ENCODE measurements around the gene AKR1D1. TPM values are rescaled to one million over a fixed set of nuclear protein-coding genes. Genes with fewer than 3 reads are reported as not detected.
"Not testable (repeated sequence)": the region's sequence is repeated elsewhere in the genome, so short reads cannot be mapped to it uniquely, and the experiment has no call there.

Gene AKR1D1, protein sequence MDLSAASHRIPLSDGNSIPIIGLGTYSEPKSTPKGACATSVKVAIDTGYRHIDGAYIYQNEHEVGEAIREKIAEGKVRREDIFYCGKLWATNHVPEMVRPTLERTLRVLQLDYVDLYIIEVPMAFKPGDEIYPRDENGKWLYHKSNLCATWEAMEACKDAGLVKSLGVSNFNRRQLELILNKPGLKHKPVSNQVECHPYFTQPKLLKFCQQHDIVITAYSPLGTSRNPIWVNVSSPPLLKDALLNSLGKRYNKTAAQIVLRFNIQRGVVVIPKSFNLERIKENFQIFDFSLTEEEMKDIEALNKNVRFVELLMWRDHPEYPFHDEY
- total RNA-seq: not detected

DNA sequence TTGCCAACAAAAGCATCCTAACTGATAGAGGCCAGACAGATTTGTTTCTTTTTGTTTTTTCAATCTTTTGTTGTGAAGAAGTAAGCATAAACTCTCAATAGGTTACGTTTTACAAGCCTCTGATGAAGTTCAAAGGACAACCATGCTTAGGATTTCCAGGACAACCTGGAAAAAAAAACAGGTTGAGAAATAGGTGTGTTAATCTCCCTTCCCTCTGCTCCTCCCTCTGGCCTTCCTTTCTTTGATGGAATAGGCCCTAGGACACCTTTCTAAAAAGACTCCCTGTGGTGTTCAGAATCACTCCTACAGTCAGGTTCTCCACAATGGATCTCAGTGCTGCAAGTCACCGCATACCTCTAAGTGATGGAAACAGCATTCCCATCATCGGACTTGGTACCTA, at the start of gene AKR1D1:
Gene AKR1D1 (plus strand): TSS at position 264 of the 400 bp plus-strand sequence. CDS start 60 bp downstream, at position 324.
- FAIRE-seq: no peak
- DNase-seq (ENCODE audit: low spot score in 2 of 2): no peak

DNA sequence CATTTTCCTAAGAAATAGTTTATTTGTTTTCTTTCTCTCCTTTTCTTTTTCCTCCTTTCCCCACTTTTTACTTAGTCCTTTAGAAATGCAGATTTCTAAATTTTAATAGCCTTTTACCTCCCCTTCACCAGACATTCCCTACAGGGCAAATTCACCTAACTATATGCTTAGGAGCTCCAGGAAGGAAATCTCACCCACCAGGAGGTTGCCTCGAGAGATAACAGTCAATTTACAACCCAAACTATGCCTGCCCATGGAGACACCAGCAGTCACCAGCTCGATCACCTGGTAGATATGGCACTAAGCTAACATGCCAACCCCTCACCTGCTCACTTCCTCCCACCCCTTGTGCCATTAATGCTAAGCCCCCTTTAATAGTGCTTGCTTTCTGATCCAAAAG, 49.2 kb upstream of the AKR1D1 start:
- DNase-seq (ENCODE audit: low spot score in 2 of 2) (no peak), FAIRE-seq (no peak)

DNA sequence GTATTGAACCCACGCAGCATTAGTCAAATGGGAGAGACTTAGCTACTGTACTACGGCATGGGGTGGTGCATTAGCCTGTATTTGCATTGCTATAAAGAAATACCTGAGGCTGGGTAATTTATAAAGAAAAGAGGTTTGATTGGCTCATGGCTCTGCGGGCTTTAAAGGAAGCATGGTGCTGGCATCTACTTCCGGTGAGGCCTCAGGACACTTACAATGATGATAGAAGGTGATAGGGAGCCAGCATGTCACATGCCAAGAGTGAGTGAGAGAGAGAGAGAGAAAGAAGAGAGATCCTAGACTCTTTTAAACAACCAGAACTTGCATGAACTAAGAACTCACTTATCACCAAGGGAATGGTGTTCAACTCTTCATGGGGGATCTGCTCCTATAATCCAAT, 47.1 kb upstream of the AKR1D1 start:
- no peak for FAIRE-seq
- no peak for DNase-seq (ENCODE audit: low spot score in 2 of 2)

DNA sequence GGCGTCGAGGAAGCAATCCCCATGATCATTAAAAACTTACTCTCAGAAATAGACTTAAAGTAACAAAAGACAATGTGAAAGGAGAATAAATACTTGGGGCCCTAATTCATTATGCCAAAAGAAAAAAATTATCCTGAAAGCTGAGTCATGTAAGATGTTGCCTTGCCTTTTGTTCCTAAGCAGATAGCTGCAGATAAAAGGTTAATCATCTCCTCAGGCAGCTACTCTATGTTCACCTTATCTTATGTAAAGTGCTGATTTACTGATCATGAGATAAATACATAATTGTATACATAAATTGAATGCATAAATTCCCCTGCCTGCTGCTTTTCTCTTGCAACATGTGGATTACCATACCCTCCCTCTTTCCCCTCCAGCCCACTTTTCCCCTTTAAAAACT, 46.3 kb upstream of the AKR1D1 start:
- FAIRE-seq (no peak), DNase-seq (ENCODE audit: low spot score in 2 of 2) (no peak)

DNA sequence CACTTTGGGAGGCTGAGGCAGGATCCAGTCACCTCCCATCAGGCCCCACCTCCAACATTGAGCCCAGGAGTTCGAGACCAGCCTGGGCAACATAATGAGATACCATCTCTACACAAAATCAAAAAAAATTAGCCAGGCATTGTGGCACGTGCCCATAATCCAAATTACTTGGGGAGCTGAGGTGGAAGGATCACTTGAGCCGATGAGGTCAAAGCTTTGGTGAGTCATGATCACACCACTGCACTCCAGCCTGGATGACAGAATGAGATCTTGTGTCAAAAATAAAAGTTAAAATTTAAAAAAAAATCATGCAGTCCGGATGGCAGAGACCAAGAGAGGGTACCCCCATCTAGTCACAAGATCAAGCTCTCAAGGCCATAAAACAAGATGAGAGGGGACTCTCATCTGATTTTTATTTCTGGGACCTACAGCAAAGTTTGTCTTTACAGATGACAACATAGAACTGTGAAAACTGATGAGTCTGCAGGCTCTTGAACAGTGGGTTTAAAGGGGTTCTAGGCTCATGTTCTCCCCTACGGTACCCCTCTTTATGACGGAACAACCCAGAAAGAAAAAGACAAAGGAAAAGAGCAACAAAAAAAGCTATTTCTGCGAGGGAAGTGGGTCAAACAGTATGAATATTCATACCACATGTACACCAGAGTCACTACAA, 45.4 kb upstream of the AKR1D1 start:
- DNase-seq (ENCODE audit: low spot score in 2 of 2): no peak
- FAIRE-seq: no peak

DNA sequence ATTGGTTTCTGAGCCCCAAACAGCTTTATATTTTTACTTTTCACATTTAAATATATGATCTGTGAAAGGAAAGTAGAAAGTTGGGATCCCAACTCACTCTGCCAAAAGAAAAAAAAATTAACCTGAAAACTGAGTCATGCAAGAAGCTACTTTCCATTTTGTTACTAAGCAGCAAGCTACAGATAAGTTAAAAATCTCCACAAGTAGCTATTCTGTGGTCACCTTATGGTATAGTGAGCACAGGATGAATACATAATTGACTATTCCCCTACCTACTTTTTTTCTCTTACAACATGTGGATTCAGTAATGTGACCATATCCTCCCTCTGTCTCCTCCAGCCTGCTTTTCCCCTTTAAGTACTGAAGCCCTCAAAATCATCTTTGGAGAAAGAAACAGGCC, 44.1 kb upstream of the AKR1D1 start:
- no peak for DNase-seq (ENCODE audit: low spot score in 2 of 2)

DNA sequence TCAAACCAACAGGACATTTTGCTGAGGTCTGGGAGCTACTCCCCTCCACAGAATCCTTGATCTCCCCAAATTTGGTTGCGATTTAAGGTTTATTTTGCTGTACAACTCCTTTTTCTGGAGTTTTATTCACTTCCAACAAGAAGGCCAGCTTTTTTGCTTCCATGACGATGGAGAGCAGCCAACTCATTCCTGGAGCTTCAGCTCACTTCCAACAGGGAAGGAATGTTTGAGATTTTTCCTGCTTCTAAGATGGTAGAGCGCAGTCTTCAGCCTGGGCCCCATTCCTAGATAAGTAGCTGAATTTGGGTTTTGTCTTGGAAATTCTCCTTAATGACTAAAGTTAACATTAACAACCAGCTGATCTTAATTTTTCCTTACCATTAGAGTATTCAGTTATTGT, 43.5 kb upstream of the AKR1D1 start:
- DNase-seq (ENCODE audit: low spot score in 2 of 2) (no peak), FAIRE-seq (no peak)

More for the DNA sequence above, 44.1 kb upstream of the AKR1D1 start:
- FAIRE-seq: no peak

DNA sequence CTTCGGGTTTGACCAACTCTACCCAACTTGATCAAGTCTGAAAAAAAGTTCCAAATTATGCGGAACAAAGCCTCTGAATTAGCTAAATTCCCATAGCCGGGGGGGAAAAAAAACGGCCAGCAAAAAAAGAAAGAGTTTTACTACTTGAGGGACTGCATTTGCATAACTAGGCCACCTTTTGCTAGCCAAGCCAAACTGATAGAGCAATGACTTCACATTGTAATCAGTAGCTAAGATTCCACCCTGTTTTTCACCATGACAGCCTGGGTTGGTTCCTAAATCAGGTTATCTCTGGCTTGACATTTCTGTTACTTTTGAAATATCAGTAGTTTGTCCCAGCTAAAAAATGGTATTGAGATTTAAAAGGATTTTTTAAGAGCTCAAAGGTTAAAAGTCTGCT, 43.0 kb upstream of the AKR1D1 start:
- DNase-seq (ENCODE audit: low spot score in 2 of 2): no peak
- no peak for FAIRE-seq

DNA sequence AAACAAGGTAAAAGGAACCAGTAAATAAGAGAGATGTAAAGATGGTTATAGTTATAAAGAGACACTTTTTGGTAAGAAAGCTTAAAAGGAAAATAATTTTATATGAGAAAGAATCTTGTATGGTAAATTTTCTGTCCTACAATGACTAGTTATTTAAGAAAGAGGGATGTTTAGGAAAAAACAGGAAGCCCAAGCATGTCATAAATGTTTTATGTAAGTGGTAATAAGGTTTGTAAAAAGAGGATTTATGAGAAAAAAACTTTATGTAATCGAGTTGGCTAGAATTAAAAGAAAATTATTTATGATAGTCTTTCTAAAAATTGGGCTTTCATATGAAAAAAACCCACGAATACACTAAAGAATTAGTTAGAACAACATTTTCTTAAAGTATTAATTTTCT, 40.1 kb upstream of the AKR1D1 start:
- DNase-seq (ENCODE audit: low spot score in 2 of 2) (no peak), FAIRE-seq (peak; percentile 3)

DNA sequence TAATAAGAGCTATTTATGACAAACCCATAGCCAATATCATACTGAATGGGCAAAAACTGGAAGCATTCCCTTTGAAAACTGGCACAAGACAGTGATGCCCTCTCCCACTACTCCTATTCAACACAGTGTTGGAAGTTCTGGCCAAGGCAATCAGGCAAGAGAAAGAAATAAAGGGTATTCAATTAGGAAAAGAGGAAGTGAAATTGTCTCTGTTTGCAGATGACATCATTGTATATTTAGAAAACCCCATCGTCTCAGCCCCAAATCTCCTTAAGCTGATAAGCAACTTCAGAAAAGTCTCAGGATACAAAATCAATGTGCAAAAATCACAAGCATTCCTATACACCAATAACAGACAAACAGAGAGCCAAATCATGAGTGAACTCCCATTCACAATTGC, 36.2 kb upstream of the AKR1D1 start:
- not testable (repeated sequence) for FAIRE-seq; DNase-seq (ENCODE audit: low spot score in 2 of 2)

DNA sequence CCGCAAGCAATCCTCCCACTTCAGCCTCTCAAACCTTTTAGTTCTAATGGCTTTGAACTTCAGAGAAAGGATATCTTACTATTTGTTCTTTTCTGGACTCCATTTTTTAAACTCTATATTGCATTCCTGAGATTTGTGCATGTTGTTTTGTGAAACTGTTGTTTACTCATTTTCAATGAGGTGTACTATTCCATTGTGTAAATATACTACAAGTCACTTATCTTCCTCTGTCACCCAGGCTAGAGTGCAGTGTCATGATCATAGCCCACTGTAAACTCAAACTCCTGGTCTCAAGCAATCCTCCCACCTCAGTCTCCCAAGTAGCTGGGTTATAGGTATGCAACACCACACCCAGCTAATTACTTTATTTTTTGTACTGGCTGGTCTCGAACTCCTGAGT, 31.4 kb upstream of the AKR1D1 start:
- DNase-seq (ENCODE audit: low spot score in 2 of 2) (no peak), FAIRE-seq (no peak)

DNA sequence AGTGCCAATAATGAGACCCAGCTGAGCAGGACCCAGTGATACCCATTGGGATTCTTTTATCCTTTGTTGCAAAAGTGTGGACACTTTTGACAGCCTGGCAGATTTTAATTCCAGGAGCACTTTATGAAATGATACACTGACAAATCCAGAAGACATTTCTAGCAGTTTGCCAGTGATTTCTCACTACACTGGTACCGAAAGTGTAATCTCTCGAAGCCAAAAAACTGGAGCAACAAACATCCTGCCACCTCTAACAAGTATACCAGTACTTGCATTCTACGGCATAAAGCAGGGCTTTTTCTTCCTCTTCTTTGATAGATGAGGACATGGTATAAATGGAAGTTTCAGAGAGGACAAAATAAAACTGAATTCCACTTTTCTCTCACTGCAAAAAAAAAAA, 28.4 kb upstream of the AKR1D1 start:
- DNase-seq (ENCODE audit: low spot score in 2 of 2): no peak

DNA sequence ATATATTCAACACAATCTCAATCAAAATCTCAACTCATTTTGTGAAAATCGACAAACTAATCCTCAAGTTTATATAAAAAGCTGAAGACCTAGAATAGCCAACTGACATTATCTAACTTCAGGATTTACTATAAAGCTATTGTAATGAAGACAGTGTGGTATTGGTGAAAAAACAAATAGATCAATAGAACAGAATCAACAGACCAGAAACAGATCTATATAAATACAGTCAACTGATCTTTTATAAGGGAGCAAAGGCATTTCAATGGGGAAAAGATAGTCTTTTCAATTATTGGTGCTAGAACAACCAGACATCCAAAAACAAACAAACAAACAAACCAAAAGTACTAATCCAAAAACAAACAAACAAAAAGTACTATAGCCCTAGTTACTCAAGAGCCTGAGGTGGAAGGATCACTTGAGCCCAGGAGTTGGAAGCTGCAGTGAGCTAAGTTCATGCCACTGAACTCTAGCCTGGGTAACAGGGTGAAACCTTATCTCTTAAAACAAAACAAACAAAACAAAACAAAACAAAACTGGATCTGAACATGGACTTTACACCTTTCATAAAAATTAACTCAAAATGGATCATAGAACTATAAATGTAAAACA, 26.6 kb upstream of the AKR1D1 start:
- FAIRE-seq (no peak), DNase-seq (ENCODE audit: low spot score in 2 of 2) (no peak)

More for the DNA sequence above, 28.4 kb upstream of the AKR1D1 start:
- no peak for FAIRE-seq

DNA sequence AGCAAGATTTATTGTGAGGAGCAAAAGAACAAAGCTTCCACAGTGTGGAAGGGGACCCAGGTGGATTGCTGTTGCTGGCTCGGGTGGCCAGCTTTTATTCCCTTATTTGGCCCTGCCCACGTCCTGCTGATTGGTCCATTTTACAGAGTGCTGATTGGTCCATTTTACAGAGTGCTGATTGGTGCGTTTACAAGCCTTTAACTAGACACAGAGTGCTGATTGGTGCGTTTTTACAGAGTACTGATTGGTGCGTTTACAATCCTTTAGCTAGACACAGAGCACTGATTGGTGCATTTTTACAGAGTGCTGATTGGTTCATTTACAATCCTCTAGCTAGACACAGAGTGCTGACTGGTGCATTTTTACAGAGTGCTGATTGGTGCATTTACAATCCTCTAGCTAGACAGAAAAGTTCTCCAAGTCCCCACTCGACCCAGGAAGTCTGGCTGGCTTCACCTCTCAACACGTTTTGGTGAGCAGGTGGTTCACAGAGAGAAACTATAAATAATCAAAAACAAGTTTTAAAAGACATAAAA, 24.5 kb upstream of the AKR1D1 start:
- DNase-seq (ENCODE audit: low spot score in 2 of 2); FAIRE-seq: not testable (repeated sequence)

DNA sequence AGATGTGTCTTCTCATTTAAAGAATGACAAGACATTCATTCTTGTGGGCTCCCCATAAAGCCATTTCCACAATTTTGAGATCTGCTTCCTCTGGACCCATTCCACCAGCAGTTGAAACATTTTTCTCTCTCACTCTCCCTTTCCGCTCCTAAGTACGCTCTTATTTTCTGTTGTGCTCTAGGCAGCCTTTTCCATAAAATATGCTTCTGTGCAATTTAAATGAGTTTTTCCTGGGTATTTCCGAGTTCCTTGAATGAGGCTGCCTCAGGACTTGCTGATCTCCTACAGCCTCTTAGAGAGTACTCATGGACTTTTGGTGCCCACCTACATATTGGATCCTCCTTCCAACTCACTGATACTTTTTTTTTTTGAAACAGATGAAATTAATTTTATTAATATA, 23.6 kb upstream of the AKR1D1 start:
- no peak for FAIRE-seq
- DNase-seq (ENCODE audit: low spot score in 2 of 2): no peak

DNA sequence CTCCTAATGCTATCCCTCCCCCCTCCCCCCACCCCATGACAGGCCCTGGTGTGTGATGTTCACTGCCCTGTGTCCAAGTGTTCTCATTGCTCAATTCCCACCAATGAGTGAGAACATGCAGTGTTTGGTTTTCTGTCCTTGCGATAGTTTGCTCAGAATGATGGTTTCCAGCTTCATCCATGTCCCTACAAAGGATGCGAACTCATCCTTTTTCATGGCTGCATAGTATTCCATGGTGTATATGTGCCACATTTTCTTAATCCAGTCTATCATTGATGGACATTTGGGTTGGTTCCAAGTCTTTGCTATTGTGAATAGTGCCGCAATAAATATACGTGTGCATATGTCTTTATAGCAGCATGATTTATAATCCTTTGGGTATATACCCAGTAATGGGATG, 20.6 kb upstream of the AKR1D1 start:
- DNase-seq (ENCODE audit: low spot score in 2 of 2); FAIRE-seq: not testable (repeated sequence)

DNA sequence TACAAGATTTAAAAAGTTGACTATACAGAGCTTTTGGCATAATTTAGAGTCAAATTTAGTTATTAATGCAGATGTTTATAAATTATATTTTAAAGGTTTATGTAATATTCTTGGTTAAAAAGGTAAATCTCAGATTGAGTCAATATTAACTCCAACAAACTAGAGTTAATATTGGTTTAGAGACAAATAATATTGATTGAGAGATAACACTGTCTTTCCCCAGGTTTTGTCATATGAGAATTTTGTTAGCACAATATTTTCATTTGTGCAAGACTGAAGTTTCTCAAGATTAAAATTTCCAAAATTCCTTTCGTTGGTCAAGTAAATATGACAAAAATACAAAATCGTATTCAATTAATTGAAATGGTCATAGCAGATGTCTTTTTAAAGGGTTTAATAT, 12.9 kb upstream of the AKR1D1 start:
- no peak for FAIRE-seq

DNA sequence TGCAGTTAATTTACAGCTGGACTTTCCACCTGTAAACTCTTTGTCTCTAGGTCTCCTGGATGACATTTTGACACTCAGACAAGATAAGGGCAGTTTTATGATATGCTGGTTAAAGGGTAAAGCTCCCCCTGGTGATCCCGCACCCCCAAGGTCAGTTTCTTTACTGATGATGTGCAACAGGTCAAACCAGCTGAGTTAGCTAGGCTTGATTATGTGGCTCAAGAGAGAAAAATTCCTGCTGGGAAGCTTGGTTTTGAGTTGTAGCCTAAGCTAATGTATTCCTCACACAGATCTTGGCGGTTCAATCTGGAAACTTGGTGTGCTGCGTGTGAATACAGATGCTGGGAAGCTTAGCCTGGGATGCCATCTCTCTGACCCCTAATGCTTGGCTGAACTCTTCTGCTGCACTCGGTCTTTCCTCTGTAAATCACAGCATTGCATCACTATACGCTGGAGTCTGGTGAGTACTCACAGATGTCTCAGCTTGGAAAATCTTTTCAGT, 11.4 kb upstream of the AKR1D1 start:
- FAIRE-seq (no peak), DNase-seq (ENCODE audit: low spot score in 2 of 2) (no peak)

More for the DNA sequence above, 12.9 kb upstream of the AKR1D1 start:
- DNase-seq (ENCODE audit: low spot score in 2 of 2): no peak

DNA sequence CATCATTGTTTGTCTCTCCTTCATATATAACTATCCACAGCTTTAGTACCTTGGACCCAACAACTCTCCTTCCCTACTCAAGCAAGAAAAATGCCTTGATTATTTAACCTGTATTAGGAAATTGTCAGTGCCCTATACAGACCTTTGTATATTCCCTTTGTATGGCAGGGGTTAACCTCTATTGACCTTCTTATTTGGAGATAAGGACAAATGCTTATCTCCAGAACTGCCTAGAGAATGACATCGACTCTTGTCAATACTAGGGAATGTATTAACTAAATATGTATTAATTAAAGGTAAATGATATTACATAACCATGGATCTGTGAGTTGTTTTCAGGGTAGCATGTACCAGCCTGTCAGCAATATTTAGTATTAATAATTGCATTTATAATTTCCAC, 10.4 kb upstream of the AKR1D1 start:
- DNase-seq (ENCODE audit: low spot score in 2 of 2) (no peak), FAIRE-seq (no peak)

DNA sequence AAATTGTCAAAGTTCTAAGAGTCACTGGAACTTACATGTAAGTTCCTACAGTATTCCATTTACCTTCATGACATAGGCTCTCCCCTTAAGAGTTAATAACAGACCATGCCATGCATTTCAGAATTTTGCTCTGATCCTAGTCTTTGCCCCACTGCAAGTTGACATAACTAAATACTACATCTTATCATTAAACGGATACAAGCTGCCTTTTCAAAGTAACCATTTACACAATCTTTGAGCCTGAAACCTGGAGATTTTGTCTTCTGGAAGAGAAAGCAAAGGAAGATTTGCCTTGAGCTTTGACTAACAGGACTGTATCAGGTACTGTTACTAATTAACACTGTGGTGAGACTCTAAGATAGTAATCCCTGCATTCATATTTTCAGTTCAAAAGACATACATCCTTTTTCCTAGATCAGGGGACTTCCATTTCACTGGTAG, 9.3 kb upstream of the AKR1D1 start:
- no peak for DNase-seq (ENCODE audit: low spot score in 2 of 2)
- FAIRE-seq: no peak

DNA sequence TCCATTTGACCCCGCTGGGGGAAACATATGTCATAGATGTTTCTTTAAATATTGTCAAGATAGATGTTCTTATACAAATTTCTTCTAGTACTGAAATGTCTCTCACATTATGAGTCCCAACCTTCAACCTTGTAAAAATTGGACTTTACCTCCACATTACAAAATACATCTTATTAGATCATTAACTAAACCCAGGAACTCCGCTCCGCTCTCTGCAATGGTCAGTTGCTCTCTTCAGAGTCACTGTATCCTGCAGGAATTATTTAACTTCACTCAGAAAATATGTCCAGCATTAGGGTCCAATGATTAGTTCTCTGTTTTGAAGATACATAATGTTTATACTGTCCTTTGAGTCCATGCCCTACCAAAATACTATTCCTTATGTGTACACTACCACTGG, 8.5 kb upstream of the AKR1D1 start:
- DNase-seq (ENCODE audit: low spot score in 2 of 2): no peak
- FAIRE-seq: no peak
